Measurements from ENCODE around the gene NPB.
"Not testable (repeated sequence)": the region's sequence is repeated elsewhere in the genome, so short reads cannot be mapped to it uniquely, and the experiment has no call there.

NPB gene

GRCh38 chr17:81911969-81912368 is 9.9 kb downstream of the NPB start:
- DNase-seq (ENCODE audit: low read depth in 1 of 2, low spot score in 1 of 2): no peak

GRCh38 chr17:81912441-81913309 is 10.6 kb downstream of the NPB start:
- DNase-seq (ENCODE audit: low read depth in 1 of 2, low spot score in 1 of 2): no peak

- no peak for DNase-seq (ENCODE audit: low read depth in 1 of 2, low spot score in 1 of 2)
These were observed 11.5 kb downstream of the NPB start for GRCh38 chr17:81913394-81914102.

- no peak for DNase-seq (ENCODE audit: low read depth in 1 of 2, low spot score in 1 of 2)
These were observed 12.2 kb downstream of the NPB start for GRCh38 chr17:81914103-81914850.

GRCh38 chr17:81915331-81915730 is 13.3 kb downstream of the NPB start:
- no peak for DNase-seq (ENCODE audit: low read depth in 1 of 2, low spot score in 1 of 2)

- no peak for DNase-seq (ENCODE audit: low read depth in 1 of 2, low spot score in 1 of 2)
These were observed 14.4 kb downstream of the NPB start for GRCh38 chr17:81916234-81917001.

- peak; percentile 65 to 78 for DNase-seq (ENCODE audit: low read depth in 1 of 2, low spot score in 1 of 2)
These were observed 15.7 kb downstream of the NPB start, which contains the start of gene SIRT7 for GRCh38 chr17:81917565-81918332. Gene SIRT7 (minus strand): TSS chr17:81918176. CDS start chr17:81918131, 45 bp downstream.

GRCh38 chr17:81918333-81918669 is 16.3 kb downstream of the NPB start:
- DNase-seq (ENCODE audit: low read depth in 1 of 2, low spot score in 1 of 2): not testable (repeated sequence)

GRCh38 chr17:81918832-81919545 is 17.0 kb downstream of the NPB start:
- DNase-seq (ENCODE audit: low read depth in 1 of 2, low spot score in 1 of 2): no peak

- DNase-seq (ENCODE audit: low read depth in 1 of 2, low spot score in 1 of 2): no peak
These were observed 18.8 kb downstream of the NPB start for GRCh38 chr17:81920612-81921536.

- no peak for DNase-seq (ENCODE audit: low read depth in 1 of 2, low spot score in 1 of 2)
These were observed 19.5 kb downstream of the NPB start for GRCh38 chr17:81921537-81921862.

- DNase-seq (ENCODE audit: low read depth in 1 of 2, low spot score in 1 of 2): no peak
These were observed 20.0 kb downstream of the NPB start for GRCh38 chr17:81921996-81922565.

- no peak for DNase-seq (ENCODE audit: low read depth in 1 of 2, low spot score in 1 of 2)
These were observed 20.7 kb downstream of the NPB start for GRCh38 chr17:81922566-81923301.

GRCh38 chr17:81923302-81924260 is 21.5 kb downstream of the NPB start:
- DNase-seq (ENCODE audit: low read depth in 1 of 2, low spot score in 1 of 2): no peak

- DNase-seq (ENCODE audit: low read depth in 1 of 2, low spot score in 1 of 2): no peak
These were observed 22.8 kb downstream of the NPB start for GRCh38 chr17:81924557-81925532.
